Astrocyte of the hippocampus (primary cell): ENCODE data around the gene SEPTIN1.
"Not testable (repeated sequence)": the region's sequence is repeated elsewhere in the genome, so short reads cannot be mapped to it uniquely, and the experiment has no call there.

Experiments
- DNase-seq: peaks from one replicate; pipeline ENCODE4 v3.0.0; 2011; ENCODE audit warnings: low read depth, low spot score

Gene SEPTIN1

GRCh38 chr16:30357715-30358576 lies 24.4 kb downstream of the SEPTIN1 start:
- no peak for DNase-seq

DNA sequence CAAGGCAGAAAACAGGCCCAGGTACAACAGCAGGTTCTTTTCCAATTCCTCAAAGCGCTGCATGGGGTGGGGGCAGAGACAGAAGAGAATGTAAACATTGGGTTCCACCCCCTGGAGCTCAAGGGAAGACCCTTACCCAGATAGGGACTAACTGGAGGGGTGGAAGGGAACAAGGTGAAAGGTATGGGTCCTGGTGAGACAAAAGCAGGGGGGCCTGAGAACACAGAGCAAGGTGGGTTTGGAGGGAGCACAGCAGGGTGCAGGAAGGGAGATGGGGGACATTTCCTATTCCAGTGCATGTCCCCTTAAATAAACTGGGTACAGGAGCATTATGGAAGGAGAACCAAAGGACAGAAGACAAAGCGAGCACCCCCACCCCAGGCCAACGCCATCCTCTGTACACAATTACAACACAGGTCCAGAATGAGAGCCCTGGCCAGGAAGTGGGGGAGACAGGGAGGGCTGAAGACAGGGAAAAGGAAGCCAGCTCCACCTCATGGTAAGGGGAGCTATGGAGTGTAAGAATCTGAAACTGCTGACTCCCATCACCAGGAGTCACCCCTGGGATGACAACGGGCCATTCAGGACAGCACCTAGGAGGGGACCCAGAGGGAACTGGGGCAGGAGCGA lies 25.2 kb downstream of the SEPTIN1 start:
- DNase-seq: no peak

GRCh38 chr16:30356401-30357084 lies 25.8 kb downstream of the SEPTIN1 start:
- DNase-seq: peak; percentile 33

DNA sequence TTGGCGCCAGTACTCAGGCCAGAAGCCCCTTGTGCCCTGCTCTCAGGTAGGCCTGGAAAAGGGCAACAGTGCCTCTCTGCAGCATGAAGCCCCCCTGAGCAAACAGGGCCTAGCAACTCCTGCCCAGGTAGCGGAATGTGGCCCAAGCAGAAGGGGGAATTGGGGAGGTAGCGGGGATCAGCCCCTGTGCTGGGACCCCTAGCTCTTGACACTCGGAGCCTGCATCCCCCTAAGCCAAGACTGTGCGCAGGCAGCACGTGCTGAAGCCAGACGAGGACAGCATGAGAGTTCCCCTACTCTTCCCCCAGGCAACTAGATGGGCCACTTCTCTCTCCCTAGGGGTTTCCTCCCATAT lies 26.4 kb downstream of the SEPTIN1 start:
- DNase-seq: no peak

DNA sequence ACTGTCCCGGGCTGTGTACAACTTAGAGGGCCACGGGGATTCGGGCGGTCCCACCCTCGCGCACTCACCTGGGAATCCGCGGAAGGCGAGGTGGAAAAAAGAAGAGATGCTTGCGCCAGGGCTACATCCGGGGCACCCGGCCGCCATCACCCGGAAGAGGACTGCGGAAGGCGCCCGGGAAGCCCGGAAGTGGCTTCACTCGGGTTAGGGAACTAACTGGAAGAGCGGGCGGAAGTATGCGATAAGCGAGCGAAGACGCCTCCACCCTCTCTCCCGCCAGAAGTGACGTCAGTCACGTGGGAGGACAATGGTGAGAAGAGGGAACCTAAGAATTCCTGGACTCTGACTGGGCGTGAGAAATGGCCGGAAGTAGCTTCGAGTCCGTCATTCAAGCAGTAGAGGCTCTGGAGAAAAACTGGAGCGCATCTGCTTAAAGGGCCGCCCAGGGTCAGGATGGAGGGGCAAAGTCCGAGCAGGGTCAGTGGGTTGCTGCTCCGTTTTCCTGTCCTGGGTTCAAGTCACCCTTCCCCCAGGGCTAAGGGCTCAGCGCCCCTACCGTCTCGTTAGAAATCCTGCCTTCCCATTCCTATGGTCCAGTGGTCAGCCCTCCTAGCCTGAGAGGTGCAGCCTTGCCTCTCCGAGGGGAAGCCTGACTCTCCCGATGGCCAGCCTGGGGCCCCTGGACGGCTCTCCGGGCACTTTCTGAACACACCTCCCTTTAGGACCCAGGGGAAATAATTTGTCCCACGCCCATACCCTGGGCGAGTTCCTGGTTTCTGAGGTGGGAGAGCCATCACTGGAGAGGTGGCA lies 27.0 kb downstream of the SEPTIN1 start, which contains the start of gene CD2BP2:
Gene CD2BP2 (minus strand): TSS at position 165 of the 810 bp plus-strand sequence. CDS start 627 bp downstream, outside the sequence.
- DNase-seq: peak; percentile 99

DNA sequence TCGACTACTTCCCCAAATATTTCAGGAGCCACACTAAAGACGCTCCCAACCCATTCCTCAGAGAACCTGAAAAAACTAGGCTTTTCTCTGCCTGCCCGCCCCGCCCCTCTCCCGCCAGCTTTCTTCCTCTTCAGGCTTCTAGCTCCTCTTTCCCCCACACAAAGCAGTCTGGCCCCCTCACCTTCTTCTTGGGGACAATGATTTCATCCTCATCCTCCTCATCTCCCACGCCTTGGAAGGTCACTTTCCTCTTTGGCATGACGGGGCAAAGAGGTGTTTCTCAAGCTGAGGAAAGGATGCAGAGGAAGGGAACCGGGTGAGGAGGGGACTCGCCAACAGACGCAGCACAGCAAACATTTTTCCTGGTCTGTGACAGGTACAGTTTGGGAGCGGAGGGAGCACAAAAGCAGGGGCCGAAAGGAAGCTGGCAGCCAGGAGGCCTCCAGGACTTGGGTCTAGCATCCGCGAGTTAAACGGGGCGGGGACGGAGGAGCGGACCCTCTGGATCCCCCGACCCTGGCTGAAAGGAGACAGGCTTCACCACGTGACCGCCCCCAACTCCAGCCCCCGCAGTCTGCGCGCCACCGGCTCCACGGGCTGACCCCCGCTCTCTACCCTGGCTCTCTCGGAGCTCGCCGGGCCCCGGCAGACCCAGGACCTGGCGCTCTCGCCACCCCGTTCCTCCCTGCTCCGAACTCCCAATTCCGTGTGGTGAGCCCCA lies 27.8 kb downstream of the SEPTIN1 start:
- no peak for DNase-seq

GRCh38 chr16:30353438-30354129 lies 28.8 kb downstream of the SEPTIN1 start:
- DNase-seq: no peak

DNA sequence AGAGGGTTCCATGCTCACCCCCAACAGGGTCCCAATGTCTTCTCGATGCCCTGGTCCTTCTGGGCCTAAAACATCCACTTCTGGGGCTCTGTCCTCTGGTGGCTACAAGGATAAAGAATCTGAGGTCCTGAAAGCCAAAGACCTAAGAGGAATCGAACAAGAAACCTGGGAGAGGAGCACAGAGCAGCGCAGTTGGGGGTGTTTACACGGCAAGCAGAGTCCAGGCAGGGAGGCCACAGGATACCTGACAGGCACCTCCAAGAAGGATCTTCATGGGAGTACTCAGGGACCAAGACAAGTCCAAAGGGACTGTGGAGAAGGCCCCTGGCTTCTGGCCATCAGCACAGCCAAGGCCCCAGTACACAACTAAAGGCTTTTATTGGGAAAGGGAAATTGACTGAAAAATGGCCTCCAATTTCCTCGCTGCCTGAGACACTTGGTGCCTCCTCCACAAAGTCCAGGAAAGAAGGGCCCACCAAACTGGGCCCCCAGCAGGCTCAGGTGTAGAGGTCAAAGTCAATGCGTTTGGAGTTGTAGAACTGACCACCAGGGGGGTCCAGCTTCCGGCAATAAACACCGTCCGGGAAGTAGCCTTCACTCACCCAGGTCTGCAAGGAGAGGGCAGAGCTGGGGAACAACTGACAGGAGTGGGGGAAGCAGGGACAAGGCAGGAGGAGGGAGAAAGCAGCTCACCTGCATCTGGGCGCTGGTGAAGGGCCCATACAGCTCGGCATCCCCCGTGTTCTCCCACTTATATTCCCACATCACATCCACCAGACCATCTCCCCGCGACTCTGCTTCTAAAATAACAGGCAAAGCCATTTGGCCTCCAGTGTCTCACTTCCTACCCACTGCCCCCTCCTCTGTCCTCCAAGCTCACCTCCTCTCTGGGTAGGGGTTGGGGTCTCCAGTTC lies 29.6 kb downstream of the SEPTIN1 start:
- DNase-seq: no peak

DNA sequence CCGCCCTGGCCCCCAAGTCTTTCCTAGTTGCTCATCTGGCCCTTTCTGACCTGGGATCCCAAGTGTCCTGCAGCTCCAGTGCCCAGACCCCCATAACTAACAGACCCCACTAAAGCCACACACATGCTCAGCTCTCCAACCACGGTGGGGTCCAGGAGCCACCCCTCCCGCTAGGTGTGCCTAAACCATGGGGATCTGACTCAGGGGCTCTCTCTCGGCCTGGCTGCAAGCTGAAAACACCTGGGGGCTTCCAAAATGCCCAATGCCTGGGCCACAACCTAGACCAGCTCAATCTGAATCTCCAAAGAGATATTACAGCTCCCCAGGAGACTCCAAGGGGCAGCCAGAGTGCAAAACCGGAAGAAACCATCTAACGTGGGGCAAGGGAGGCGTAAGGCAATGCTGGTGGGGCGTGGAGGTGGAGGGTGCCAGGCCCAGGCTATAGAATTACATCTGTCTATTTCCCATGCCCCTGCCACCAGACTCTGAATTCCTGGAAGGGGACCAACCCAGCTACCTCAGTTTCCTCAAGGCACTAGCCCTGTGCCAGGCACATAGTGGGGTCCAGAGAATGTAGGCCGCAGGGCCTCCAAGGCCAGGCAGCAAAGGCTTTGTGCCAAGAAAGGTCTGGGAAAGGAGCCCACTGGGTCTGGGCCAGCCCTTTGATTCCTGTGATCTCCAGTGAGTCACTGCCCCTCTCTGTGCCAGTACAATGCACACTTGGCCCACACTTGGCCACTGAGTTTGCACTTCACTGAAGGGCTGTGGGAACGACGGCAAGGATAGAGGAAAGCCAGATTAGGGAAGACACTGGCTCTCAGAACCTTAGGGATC lies 30.6 kb downstream of the SEPTIN1 start:
- peak; percentile 97 for DNase-seq

GRCh38 chr16:30351001-30351441 lies 31.3 kb downstream of the SEPTIN1 start:
- no peak for DNase-seq

DNA sequence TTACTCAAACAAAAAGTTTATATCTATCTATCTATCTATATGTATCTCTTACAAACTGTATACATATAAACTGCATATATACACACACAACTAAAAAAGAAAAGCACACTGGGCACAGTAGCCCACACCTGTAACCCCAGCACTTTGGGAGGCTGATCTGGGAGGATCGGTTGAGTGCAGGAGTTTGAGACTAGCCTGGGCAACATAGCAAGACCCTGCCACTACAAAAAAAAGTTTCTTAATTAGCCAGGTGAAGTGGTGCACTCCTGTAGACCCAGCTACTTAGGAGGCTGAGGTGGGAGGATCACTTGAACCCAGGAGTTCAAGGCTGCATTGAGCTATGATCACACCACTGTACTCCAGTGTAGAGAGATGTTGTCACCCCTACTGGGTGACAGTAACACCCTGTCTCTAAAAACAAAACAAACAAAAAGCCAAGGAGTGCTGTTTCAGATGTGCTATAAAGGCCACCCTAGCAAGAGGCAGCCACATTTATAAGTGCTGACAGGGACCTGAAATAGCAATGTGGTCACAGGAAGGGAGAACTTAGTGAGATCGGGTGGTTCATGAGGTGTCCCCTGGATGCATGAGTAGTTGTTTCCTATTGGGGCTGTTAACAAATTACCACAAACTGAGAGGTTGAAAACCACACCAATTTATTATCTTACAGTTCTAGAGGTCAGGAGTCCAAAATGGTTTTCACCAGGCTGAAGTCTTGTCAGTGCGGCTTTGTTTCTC lies 32.1 kb downstream of the SEPTIN1 start:
- peak; percentile 34 for DNase-seq

DNA sequence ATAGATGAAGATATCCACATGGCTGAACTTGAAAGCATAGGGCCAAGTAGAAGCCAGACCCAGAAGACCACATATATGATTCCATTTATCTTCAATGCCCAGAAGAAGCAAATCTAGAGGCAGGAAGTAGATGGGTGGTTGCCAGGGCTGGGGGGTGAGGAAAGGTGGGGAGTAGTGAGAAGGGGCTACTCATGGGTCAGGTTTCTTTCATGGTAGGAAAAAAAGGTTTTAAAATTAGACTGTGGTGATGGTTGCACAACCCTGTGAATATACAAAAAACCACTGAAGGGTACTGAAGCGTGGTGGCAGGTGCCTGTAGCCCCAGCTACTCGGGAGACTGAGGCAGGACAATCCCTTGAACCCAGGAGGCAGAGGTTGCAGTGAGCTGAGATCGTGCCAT lies 32.7 kb downstream of the SEPTIN1 start:
- no peak for DNase-seq

- DNase-seq: no peak
These were observed 33.4 kb downstream of the SEPTIN1 start for GRCh38 chr16:30348929-30349328.

- no peak for DNase-seq
These were observed 34.2 kb downstream of the SEPTIN1 start for GRCh38 chr16:30348113-30348512.

GRCh38 chr16:30346286-30346685 lies 36.1 kb downstream of the SEPTIN1 start:
- no peak for DNase-seq

GRCh38 chr16:30343491-30343820 lies 38.9 kb downstream of the SEPTIN1 start:
- DNase-seq: not testable (repeated sequence)

DNA sequence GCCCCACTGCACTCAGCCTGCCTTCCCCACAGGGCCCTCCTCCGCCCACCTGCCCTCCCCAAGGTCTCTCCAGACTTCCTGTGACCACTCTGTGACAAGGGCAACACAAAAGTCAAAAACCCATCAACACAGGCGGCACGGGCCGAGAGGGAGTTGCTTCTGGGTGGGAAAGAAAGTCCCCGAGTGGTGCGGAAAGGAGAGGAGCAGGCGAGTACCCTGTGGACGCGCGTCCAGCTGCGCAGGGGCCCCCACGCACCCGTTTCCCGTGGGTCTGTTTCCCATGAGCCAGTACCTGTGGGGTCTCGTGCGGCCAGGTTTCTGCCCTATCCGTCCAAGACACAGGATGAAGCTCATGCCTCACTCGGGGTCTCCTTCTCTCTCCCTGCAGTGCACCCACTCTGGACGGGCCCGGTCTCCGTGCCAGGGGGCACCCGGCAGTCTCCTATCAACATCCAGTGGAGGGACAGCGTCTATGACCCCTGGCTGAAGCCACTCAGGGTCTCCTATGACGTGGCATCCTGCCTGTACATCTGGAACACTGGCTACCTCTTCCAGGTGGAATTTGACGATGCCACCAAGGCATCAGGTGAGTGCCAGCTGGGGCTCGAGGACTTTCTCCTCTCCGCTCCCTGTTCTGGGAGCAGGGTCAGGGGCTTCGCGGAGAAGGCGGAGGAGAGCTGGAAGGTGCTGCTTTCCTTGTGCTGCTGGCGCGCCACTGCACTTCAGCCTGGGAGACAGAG lies 39.4 kb downstream of the SEPTIN1 start:
- no peak for DNase-seq
